Uterus (tissue), 4 donors: ENCODE measurements around the gene PTPRR. TPM values are rescaled to one million over a fixed set of nuclear protein-coding genes. Genes with fewer than 3 reads are reported as not detected.

Experiments used
- DNase-seq, 2 donors: peaks; one replicate each; pipeline ENCODE4 v3.0.0-alpha.2; 2019 to 2020
- H3K27ac ChIP-seq, 2 donors: fragments of 200-600 bp; sonication (generic); 1 replicate in 1 of 2; 2 replicates in 1 of 2; pipeline ENCODE4 v1.5.1; 2016 to 2018
- H3K27me3 ChIP-seq, 2 donors: fragments of 200-600 bp; sonication (generic); one replicate each; pipeline ENCODE4 v1.5.1; 2018 to 2019; ENCODE audit warnings: control low read depth in 1 of 2
- H3K36me3 ChIP-seq, 2 donors: fragments of 200-600 bp; sonication (generic); one replicate each; pipeline ENCODE4 v1.5.1; 2019; ENCODE audit warnings: control low read depth in 1 of 2
- H3K4me1 ChIP-seq, 2 donors: fragments of 200-600 bp; sonication (generic); one replicate each; pipeline ENCODE4 v1.5.1; 2018 to 2019; ENCODE audit warnings: control low read depth in 1 of 2
- H3K4me3 ChIP-seq, 2 donors: fragments of 200-600 bp; sonication (generic); 1 replicate in 1 of 2; 2 replicates in 1 of 2; pipeline ENCODE4 v1.5.1; 2018 to 2019; ENCODE audit warnings: mild to moderate bottlenecking in 1 of 2
- H3K9me3 ChIP-seq, 2 donors: fragments of 200-600 bp; sonication (generic); one replicate each; pipeline ENCODE4 v1.5.1; 2019; ENCODE audit warnings: control low read depth in 1 of 2
- POLR2A ChIP-seq, 2 donors: fragments of 450-650 bp; IDR thresholded peaks; one replicate each; pipeline ENCODE4 v1.6.1; 2016; ENCODE audit warnings: antibody characterized with exemption in 2 of 2, mild to moderate bottlenecking in 1 of 2, moderate library complexity in 1 of 2
- intact Hi-C: fragments of 100-400 bp; cut with DNase I; formaldehyde crosslinking; loops from one replicate; pipeline ENCODE4 v1.15.1; 2023; ENCODE audit warnings: low total_unique reads
- total RNA-seq, 4 donors: library from RNA; depleted of rRNA in 3 of 4; stranded (reverse); fragments of >200 nt in 3 of 4; gene quantifications; one replicate each; pipeline versions ENCODE4 v1.1.0 to v1.2.4, GENCODE V29; 2014 to 2023
- TF ChIP-seq, protein P1 (sequence below), 4 experiments: fragments of 200-600 bp in 2 of 4; fragments of 450-650 bp in 2 of 4; sonication (generic) in 2 of 4; IDR thresholded peaks; one replicate each; pipeline ENCODE4 v1.5.1; 2016 to 2019; ENCODE audit warnings: antibody characterized with exemption in 4 of 4, mild to moderate bottlenecking in 2 of 4, moderate library complexity in 1 of 4
- donor health status: DM: yes; HTN: yes; CAD: no.

The PTPRR gene
- total RNA-seq, 4 donors from 2014 or later = 0.62 to 43.3 (median 7.6) TPM

DNA sequence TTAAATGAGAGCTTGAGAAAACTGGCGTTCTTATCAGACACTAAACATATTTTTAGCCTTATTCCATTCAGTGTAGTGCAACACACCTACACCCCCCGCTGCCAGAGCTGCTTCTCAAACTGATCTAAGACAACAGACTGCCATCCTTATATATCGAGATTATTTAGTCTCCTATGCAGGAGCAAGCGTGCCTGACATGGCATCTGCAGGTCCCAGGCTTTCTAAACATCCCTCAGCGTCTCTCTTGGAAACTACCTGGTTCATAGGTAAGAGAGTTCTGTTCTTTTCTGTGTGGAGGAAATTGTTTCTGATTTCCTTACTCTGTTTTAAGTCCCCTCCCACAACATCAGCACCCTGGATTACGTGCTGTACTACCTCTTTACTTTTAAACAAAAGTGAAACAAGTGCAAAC lies 166.2 kb downstream of the PTPRR start:
- Histone ChIP-seq H3K9me3 (no peaks in the 10 kb centered on the region), H3K4me1 (no peaks in the 10 kb centered on the region), H3K36me3 (no peaks in the 10 kb centered on the region), H3K27me3 (no peaks in the 10 kb centered on the region), H3K27ac (peak overlapping the region; percentile 77 to 80), H3K4me3 (peak overlapping the region; percentile 5 to 33)
- intact Hi-C loops = no loop called here
- DNase-seq = no peak
- TF ChIP-seq POLR2A (IDR thresholded peaks at IDR 0.05) = peak in 1 of 2 donors; percentile 20
- TF ChIP-seq, protein P1, sequence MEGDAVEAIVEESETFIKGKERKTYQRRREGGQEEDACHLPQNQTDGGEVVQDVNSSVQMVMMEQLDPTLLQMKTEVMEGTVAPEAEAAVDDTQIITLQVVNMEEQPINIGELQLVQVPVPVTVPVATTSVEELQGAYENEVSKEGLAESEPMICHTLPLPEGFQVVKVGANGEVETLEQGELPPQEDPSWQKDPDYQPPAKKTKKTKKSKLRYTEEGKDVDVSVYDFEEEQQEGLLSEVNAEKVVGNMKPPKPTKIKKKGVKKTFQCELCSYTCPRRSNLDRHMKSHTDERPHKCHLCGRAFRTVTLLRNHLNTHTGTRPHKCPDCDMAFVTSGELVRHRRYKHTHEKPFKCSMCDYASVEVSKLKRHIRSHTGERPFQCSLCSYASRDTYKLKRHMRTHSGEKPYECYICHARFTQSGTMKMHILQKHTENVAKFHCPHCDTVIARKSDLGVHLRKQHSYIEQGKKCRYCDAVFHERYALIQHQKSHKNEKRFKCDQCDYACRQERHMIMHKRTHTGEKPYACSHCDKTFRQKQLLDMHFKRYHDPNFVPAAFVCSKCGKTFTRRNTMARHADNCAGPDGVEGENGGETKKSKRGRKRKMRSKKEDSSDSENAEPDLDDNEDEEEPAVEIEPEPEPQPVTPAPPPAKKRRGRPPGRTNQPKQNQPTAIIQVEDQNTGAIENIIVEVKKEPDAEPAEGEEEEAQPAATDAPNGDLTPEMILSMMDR (IDR thresholded peaks at IDR 0.05) = no peak

DNA sequence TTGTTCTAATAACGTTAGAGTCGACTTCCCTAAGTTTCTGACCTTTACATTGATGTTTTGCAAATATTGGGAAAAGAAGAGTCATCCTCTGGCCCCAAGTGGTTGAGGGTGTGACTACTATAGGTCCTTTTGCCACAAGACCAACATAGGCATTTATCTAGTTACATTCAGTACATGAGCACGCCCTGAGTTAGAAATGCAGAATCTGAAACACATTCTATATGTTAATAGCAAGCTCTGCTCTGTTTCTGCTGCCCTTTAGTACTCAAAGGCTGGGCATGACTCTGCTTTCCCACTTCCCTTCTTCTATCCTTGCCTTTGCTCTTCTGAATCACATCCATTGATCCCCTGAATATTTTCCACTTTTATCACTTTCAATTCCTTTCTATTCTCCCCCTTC lies 168.2 kb downstream of the PTPRR start:
- intact Hi-C loops = no loop called here
- TF ChIP-seq, protein P1 (IDR thresholded peaks at IDR 0.05) = no peak
- TF ChIP-seq POLR2A (IDR thresholded peaks at IDR 0.05) = no peak
- no peaks in the 10 kb centered on the region for H3K4me1 ChIP-seq

DNA sequence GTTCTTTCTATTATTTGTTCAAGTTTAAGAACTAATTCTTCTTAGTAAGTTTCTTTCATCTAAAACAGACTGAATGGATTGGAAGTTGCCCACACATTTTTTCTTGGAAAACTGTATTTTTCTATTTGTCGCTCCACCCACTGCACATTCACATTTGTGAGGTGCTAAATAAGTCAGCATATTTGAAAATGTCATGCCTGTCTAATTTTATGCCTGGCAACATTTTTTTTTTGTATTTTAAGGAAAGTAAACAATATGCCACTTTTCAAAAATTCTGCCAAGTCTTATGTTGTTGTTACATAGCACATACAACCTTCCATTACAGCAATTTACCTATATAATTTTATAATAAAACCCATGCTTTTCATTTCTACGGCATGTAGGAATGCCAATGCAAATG lies 170.6 kb downstream of the PTPRR start:
- no peaks in the 10 kb centered on the region for H3K4me1 ChIP-seq

More for the DNA sequence above, 168.2 kb downstream of the PTPRR start:
- Histone ChIP-seq H3K27ac (peak overlapping the region; percentile 77 to 80), H3K4me3 (peak overlapping the region in 1 of 2 donors; percentile 33), H3K36me3 (no peaks in the 10 kb centered on the region), H3K9me3 (no peaks in the 10 kb centered on the region), H3K27me3 (no peaks in the 10 kb centered on the region)
- no peak for DNase-seq

DNA sequence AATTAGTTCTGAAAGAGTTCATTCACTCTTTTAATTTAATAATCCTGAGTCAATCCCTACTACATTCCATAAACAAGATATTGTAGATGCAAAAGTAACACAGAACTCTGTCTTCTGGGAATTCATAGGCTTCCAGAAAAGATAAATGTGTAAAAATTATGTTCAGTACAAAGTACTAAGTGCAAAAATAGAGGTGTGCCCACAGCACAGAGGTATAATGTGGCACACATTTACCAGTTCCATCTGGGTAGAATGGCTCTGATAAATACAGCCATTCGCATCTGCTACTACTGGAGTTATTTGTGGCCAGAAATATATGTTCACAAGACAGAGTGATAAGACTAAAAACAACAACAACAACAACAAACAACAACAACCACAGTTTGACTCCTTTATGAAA lies 171.7 kb downstream of the PTPRR start:
- intact Hi-C loops = no loop called here
- no peaks in the 10 kb centered on the region for H3K4me1 ChIP-seq
- TF ChIP-seq POLR2A (IDR thresholded peaks at IDR 0.05) = no peak
- TF ChIP-seq, protein P1 (IDR thresholded peaks at IDR 0.05) = no peak
- H3K36me3 ChIP-seq = no peaks in the 10 kb centered on the region
- no peak for DNase-seq
- H3K4me3 ChIP-seq = no peak overlapping the region
- no peaks in the 10 kb centered on the region for H3K27me3 ChIP-seq
- no peak overlapping the region for H3K27ac ChIP-seq
- H3K9me3 ChIP-seq = no peaks in the 10 kb centered on the region

More for the DNA sequence above, 170.6 kb downstream of the PTPRR start:
- Histone ChIP-seq H3K9me3 (no peaks in the 10 kb centered on the region), H3K36me3 (no peaks in the 10 kb centered on the region), H3K27me3 (no peaks in the 10 kb centered on the region), H3K4me3 (no peak overlapping the region), H3K27ac (no peak overlapping the region)
- no peak for DNase-seq
- no peak for TF ChIP-seq POLR2A (IDR thresholded peaks at IDR 0.05)
- TF ChIP-seq, protein P1 (IDR thresholded peaks at IDR 0.05) = no peak
- intact Hi-C loops = no loop called here

DNA sequence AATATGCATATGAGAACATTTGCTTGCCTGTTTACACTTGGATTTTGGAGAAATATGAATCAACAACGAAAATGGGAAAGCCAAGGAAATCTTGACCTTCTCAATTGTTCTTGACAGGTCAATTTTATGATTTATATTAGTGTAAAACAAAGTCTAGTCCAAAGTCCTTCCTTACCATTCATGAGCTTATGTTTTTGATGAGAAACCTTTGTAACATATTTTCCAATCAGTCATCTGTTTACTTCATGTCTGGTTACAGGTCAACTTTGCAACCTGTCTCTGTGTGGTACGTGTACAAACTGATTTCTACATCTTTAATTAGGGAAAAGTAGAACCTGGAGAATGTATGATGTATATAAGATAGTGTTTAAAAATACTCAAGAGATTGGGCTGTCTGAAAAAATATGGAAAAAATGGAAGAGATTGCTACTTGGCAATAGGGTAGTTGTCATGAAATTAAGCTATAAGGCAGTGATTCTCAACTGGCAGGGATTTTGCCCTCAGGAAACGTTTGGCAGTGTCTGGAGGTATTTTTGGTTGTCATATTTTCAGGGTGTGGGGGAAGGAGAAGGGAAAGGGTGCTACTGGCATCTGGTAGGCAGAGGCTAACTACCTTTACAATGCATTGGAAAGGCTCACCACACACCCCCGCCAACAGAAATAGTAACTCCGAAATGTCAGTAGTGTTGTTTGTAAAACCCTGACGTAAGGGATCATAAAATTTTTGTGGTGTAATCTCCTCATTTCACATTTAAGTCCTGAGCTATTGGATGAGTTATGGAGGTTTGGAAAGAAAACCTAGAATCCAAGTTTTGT lies 172.9 kb downstream of the PTPRR start:
- TF ChIP-seq POLR2A (IDR thresholded peaks at IDR 0.05) = no peak
- TF ChIP-seq, protein P1 (IDR thresholded peaks at IDR 0.05) = no peak
- no peak overlapping the region for H3K27ac ChIP-seq
- no peak overlapping the region for H3K4me3 ChIP-seq
- no peaks in the 10 kb centered on the region for H3K27me3 ChIP-seq
- no peaks in the 10 kb centered on the region for H3K4me1 ChIP-seq
- H3K36me3 ChIP-seq = no peaks in the 10 kb centered on the region
- intact Hi-C loops = no loop called here
- no peaks in the 10 kb centered on the region for H3K9me3 ChIP-seq
- DNase-seq = no peak
